ENCODE data around the gene FRZB.

- TF ChIP-seq POLR2A (IDR thresholded peaks at IDR 0.05): no peak
- TF ChIP-seq CTCF (IDR thresholded peaks at IDR 0.05): no peak
Measured at GRCh38 chr2:182852801-182853200, 13.6 kb downstream of the FRZB start.

Data from lower leg skin (tissue), 3 donors.